GM19452 (cell line): ENCODE measurements around the gene EIF3J.
"Not testable (repeated sequence)": the region's sequence is repeated elsewhere in the genome, so short reads cannot be mapped to it uniquely, and the experiment has no call there.

Experiments
- ATAC-seq: cut with Tn5 transposase; IDR thresholded peaks from one replicate; pipeline ENCODE4 v1.9.1; 2021; ENCODE audit not compliant: unreplicated experiment

EIF3J gene

GRCh38 chr15:44541282-44541958 is 4.5 kb downstream of the EIF3J start:
- ATAC-seq: no peak

- ATAC-seq: no peak
Observed at GRCh38 chr15:44542596-44542995, 5.6 kb downstream of the EIF3J start.

DNA sequence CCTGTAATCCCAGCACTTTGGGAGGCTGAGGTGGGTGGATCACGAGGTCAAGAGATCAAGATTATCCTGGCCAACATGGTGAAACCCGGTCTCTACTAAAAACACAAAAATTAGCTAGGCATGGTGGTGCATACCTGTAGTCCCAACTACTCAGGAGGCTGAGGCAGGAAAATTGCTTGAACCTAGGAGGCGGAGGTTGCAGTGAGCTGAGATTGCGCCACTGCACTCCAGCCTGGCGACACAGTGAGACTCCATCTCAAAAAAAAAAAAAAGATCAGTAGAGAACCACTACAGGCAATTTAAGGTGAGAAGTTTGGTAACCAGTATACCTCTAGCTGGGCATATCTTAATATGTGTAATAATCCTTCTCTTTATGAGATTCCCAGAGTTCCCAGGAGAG is 7.8 kb downstream of the EIF3J start:
- not testable (repeated sequence) for ATAC-seq

DNA sequence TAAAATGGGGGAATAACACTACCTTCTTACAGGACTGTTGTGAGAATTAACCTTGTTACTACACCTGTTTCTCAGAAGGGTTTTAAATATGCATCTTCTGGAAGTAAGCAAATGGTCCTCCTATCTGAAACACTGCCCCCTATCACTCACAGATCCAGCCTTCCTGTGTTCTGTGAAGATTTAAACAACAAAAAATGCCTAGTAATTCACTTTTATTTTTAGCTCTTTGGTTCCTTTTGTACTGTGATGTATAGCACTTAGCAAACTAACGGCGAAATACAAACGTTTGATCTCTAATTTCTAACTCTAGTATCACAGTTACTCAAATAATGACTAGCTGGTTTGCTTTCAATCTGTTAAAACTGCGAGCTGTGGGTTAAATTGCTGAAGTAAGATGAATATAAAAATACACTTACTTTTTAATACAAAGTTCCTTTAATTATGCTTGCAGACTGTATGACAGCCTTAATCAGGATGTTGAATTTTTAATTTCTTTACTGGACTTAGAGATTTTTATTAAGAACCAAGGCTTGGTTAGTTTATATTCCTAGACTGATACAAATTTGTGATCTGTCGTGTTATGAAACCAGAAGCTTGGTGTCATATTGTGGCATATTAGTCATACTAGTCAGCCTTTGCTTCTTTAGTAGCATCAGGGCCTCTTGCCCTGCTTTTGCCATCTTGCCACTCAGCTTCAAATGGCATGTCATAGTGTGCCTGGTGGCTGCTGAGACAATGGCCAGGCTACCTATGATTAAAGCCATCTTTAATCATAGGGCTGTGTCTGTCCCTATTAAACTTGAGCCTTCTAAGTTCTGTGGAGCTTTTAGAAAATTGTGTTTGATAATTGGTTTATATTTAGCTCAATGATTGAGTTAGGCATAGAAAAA is 9.2 kb downstream of the EIF3J start:
- ATAC-seq: peak; percentile 78

DNA sequence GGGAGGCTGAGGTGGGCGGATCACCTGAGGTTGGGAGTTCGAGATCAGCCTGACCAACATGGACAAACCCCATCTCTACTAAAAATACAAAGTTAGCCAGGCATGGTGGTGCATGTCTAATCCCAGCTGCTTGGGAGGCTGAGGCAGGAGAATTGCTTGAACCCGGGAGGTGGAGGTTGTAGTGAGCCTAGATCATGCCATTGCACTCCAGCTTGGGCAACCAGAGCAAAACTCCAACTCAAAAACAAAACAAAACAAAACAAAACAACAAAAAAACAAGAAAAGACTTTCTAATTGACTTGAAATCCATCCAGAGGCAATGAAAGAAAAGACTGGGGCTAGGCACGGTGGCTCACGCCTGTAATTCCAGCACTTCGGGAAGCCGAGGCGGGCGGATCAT is 12.2 kb downstream of the EIF3J start:
- ATAC-seq: not testable (repeated sequence)

- ATAC-seq: no peak
Observed at GRCh38 chr15:44550256-44550655, 13.3 kb downstream of the EIF3J start.

DNA sequence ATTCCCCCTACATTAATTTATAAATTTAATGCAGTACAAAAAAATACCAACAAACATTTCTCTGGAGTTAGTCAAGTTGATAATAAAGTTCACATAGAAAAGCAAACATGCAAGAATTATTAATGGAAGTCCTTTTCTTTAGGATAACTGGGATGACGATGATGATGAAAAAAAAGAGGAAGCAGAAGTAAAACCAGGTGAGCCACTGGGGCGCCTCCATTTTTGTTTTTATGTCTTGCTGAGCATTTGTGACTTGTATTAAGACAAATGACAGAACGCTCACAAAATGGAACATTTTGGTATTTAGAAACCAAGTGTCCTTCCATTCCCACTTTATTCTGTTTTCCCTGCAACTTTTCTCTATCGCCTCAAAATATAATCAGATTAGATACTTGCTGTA is 13.8 kb downstream of the EIF3J start:
- ATAC-seq: no peak

GRCh38 chr15:44554934-44555723 is 18.2 kb downstream of the EIF3J start:
- ATAC-seq: no peak

- not testable (repeated sequence) for ATAC-seq
Observed at GRCh38 chr15:44560926-44561325, 24.0 kb downstream of the EIF3J start.

- ATAC-seq: no peak
Observed at GRCh38 chr15:44565387-44566154, 28.6 kb downstream of the EIF3J start.

GRCh38 chr15:44566155-44566540 is 29.2 kb downstream of the EIF3J start:
- no peak for ATAC-seq

DNA sequence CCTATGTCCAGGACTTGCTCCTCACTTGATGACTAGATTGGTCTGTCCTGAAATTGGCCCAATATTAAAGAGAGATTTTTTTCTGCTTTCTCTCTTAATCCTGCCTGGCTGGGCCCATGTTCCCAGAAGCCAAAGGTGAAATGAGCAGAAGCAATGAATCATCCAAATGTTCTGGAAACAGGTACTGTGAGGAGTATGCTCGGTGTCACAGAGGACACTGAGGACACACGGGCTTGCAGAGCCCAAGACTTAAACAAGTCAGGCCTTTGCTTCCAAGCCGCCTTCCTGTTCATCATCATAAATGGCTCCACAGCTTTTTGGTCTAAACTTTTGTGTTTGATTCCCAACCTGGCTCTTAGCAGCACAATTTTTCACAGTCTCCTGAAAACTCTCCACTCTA is 31.4 kb downstream of the EIF3J start:
- no peak for ATAC-seq

DNA sequence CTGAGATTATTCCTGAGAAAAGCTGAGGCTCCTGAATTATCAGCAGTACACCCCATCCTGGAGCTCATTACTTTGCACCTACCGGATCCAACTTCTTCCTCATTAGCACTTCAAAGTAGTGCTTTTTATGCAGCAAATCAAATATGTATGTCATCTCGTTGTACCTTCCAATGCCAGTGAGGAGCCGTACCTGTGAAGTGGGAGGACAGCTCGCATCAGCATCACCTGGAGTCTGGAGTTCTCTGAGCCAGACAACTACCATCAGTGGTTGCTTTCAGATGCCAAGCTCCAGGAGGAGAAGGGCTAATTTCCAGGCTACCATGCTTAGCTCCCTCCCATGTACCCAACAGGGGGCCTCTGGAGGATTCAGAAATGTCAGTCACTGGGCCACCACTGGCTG is 32.4 kb downstream of the EIF3J start:
- no peak for ATAC-seq

GRCh38 chr15:44570361-44570760 is 33.4 kb downstream of the EIF3J start:
- no peak for ATAC-seq

DNA sequence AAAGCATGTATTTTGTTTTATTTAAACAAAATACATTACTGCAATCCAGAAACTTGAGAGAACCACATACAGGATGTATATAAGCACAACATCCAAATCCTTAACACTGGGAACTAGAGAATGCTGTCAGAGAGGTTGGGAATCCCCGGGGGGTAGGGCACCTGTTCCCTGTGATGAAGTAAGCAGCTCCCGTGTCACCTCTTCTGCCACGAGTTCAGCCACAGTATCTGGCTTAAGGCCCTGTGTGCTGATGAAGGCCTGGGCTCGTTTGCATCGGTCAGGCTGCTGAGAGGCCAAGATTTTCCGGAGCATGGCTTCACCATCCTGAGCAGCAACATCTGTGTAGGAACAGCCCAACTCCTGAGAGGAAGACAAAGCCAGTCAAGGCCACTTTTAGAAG is 36.4 kb downstream of the EIF3J start:
- ATAC-seq: no peak

DNA sequence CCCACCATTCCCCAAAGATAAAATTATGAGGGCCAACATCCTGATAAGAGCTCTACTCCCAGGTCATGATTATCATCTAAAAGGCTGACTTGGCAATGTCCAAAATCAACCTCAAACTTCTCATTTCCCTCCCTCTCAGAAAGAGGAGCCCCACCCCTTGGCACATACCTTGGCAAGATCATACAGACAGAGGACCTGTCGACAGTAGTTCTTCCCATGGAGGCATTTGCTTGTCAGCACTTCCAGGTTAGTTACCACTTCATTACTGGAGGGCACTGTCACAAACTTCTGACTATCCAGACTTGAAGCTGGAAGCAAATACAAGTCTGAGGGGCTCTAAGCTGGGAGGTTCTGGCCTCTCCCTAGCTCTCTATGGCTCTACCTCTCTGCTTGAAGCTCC is 37.8 kb downstream of the EIF3J start:
- no peak for ATAC-seq

DNA sequence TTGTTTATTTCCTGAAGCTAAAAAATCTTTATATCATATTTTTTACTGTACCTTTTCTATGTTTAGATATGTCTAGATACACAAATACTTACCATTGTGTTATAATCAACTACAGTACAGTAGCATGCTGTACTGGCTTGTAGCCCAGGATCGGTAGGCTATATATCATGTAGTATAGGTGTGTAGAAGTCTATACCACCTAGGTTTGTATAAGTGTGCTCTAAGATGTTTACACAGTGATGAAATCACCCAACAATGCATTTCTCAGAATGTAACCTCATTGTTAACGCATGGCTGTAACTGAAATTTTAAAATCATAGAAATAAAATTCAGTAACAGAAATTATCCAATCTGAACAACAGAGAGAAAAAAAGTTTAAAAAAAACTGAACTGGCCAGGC is 43.2 kb downstream of the EIF3J start:
- ATAC-seq: no peak

- ATAC-seq: no peak
Observed at GRCh38 chr15:44584162-44584749, 47.3 kb downstream of the EIF3J start.

DNA sequence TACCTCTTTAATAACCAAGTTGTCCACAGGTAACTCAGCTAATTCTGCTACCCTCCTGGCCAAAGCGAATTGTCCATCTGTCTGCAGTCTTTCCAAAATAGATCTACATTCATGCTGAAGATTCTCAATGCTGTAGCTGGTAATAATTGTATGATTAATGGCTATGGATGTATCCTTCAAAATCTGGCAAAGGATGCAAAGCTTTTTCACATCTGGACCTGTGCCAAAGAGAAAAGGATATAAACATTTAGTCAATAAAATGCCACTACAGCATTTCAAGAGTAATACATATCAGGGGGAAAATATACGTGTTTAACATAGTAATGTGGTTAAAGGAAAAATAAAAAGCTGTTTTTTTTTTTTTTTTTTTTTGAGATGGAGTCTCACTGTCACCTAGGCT is 48.7 kb downstream of the EIF3J start:
- ATAC-seq: no peak

- no peak for ATAC-seq
Observed at GRCh38 chr15:44588541-44588940, 51.6 kb downstream of the EIF3J start.

GRCh38 chr15:44591326-44591725 is 54.4 kb downstream of the EIF3J start:
- no peak for ATAC-seq
